HTR-8/SVneo (cell line): ENCODE measurements around the gene LASP1NB.
A peak's percentile ranks its signal among the peaks of the same experiment; 100 is the strongest.
"Not testable (repeated sequence)": the region's sequence is repeated elsewhere in the genome, so short reads cannot be mapped to it uniquely, and the experiment has no call there.

Experiments used
- DNase-seq: peaks from one replicate; pipeline ENCODE4 v3.0.0; 2011; ENCODE audit warnings: low spot score, mixed read lengths; ENCODE audit not compliant: insufficient read length
- FAIRE-seq: peaks from 2 replicates; lab custom pipeline; 2011; peaks lifted over from hg19 to GRCh38; lab: Jason Lieb, UNC

LASP1NB gene

DNA sequence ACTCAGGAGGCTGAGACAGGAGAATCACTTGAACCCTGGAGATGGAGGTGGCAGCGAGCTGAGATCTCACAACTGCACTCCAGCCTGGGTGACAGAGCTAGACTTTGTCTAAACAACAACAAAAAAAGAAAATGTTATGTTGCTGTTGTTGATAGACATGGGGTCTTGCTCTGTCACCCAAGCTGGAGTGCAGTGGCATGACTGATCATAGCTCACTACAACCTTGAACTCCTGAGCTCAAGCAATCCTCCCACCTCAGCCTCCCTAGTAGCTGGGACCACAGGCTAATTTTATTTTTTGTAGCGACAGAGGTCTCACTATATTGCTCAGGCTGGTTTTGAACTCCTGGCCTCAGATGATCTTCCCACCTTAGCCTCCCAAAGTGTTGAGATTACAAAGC is 21.8 kb downstream of the LASP1NB start:
- DNase-seq (no peak), FAIRE-seq (no peak)

GRCh38 chr17:38953800-38954199 is 28.4 kb downstream of the LASP1NB start:
- DNase-seq, FAIRE-seq: not testable (repeated sequence)

DNA sequence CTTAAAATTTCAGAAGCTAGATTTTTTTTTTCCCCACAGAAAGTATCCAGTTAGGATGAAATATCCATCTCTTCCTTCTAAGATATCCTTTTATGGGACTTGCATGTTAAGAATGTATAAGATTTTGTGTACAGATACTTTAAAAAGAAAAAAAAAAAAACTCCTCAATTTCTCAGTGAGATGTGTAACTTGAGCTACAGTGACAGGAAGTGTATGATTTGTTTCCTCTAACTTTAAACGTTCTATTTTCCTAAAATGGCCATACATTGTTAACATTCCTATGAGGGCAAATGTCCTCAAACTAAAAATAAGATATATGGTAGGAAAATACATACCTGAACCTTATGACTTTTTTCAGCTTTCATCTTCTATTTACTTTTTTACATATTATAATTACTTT is 32.9 kb downstream of the LASP1NB start:
- DNase-seq = peak; percentile 60
- FAIRE-seq = no peak

DNA sequence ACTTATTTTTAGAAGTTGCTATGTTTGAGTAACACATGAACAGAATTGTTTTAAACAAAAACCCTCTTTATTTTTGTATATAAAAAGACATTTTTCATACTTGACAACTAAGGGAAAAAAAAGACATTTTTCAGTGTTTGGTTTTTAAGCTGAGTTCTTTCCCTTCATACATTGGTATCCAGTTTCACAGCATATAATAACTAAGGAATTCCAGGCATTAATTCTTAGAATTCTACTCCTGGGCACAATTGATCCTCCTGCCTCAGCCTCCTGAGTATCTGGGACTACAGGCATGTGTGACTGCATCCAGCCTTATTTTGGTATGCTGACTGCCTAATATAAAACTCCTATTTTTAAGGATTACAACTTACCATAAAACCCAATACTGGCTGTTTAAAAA is 33.3 kb downstream of the LASP1NB start:
- DNase-seq = peak; percentile 40

GRCh38 chr17:38959508-38959907 is 34.1 kb downstream of the LASP1NB start:
- no peak for DNase-seq
- peak; percentile 71 for FAIRE-seq

More for the DNA sequence above, 33.3 kb downstream of the LASP1NB start:
- no peak for FAIRE-seq

- FAIRE-seq (no peak), DNase-seq (no peak)
Observed at GRCh38 chr17:38960402-38960801, 35.0 kb downstream of the LASP1NB start.

DNA sequence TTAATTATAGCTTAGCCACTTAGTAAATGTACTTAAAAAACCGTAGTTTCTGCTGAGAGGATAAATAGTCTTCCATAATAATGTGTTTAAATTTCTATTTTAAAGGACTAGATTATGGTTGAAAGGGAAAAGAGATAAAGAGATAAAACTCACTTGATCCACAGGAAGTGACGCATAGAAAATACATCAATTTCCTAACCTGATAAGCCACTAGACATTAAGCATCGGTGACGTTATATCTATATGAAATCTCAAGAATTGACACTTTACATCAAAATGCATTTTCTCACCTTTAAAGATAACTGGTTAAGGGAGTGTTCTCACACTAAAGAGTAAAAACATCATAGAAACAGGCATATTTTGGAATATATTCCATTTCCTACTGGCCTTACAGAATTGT is 36.0 kb downstream of the LASP1NB start:
- DNase-seq (no peak), FAIRE-seq (no peak)

DNA sequence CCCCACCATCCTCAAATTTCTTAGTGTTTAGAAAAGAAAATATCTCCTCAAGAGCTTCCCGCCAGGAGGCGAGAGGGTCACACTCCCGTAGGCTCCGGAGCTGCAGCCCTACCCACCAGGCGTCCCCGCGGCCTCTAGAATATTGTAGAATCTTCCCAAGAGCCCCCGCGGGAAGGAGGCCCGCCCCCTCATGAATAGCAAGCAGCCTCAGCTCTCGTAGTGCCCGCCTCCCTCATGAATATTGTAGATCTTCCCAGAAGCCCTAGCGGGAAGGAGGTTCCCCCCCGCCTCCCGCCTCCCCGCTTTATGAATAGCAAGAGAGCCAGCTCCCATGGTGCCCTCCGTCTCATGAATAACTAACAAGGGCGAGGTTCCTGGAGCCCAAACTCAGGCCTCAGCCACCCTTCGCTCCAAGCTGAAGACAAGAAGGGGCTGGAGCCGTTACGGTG is 41.9 kb downstream of the LASP1NB start, which contains the start of gene FBXO47:
FBXO47 (minus strand) TSS at position 114 of the 449 bp plus-strand sequence. CDS start 4,378 bp downstream, outside the sequence.
- no peak for DNase-seq
- FAIRE-seq = no peak

GRCh38 chr17:38969281-38969680 is 43.9 kb downstream of the LASP1NB start:
- no peak for FAIRE-seq

DNA sequence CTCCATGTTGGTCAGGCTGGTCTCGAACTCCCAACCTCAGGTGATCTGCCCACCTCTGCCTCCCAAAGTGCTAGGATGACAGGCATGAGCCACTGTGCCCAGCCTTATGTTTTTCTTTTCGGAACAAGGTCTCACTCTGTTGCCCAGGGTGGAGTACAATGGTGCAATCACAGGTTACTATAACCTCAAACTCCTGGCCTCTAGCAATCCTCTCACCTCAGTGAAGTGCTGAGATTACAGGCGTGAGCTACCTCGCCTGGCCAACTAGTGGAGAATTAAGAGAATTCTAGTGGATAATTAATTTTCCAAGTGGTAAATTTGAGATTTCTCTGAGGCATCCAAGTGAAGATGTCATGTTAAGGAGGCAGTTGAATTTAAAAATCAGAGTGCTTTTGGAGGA is 44.7 kb downstream of the LASP1NB start:
- FAIRE-seq = no peak

More at GRCh38 chr17:38969281-38969680, 43.9 kb downstream of the LASP1NB start:
- DNase-seq = no peak

GRCh38 chr17:38970804-38971203 is 45.4 kb downstream of the LASP1NB start:
- DNase-seq (no peak), FAIRE-seq (peak; percentile 16)

More for the DNA sequence above, 44.7 kb downstream of the LASP1NB start:
- no peak for DNase-seq

GRCh38 chr17:38976187-38976551 is 50.8 kb downstream of the LASP1NB start:
- FAIRE-seq, DNase-seq: not testable (repeated sequence)

GRCh38 chr17:38978180-38978579 is 52.8 kb downstream of the LASP1NB start:
- FAIRE-seq (no peak), DNase-seq (no peak)
